ENCODE measurements around the gene RANBP1. TPM values are rescaled to one million over a fixed set of nuclear protein-coding genes. Genes with fewer than 3 reads are reported as not detected.
A peak's percentile ranks its signal among the peaks of the same experiment; 100 is the strongest.

RANBP1 gene
- total RNA-seq, 5 donors from 2014 or later (not counting 1 experiment from before 2014, with no cell fraction given) = 64.0 to 81.1 (median 75.4) TPM

DNA sequence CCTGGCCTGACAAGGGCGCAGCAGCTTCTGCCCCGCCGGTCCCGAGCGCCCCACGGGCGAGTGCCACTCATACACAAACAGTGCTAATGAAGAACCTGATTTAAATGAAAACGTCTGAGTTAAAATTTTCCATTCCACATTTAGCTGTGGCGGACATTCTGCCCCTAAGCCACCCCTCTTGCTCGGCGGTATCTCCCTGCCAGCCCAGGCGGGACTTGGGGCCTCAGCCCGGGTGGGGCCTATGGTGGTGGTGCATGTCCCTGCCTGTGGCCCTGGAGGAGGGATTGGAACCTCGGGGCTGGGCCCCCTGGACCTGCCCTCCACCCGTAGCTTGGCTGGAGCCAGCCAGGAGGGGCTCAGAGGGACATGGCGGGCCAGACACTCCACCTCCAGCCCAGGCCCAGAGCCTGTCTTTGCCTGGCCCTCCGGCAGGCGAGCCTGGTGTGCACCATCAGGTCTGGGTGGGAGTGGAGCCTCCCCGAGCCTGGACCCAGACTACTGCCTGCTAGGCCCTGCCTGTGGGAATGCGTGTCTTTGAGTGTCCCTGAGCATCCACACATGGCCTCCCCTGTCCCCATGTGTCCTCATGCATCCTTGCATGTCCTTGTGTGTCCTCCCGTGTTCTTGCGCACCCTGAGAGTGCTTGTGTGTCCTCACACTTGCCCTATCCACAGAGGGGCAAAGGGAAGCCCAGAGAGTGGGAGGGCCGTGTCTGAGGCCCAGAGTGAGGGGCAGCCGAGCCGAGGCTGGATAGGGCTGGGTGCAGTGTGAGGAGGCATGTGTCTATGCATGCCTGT, 20.1 kb downstream of the RANBP1 start:
- Histone ChIP-seq H3K27me3 (replicated peaks in 1 of 2; ENCODE audit: control insufficient read depth in 2 of 2, extremely low read depth in 1 of 2, insufficient read depth in 2 of 2, low read length in 1 of 2) (no peaks in the 10 kb centered on the region), H3K9me3 (no peaks in the 10 kb centered on the region), H3K36me3 (ENCODE audit: control insufficient read depth in 2 of 2, extremely low read depth in 1 of 2, insufficient read depth in 1 of 2, low read length in 1 of 2) (peaks cover 0 to 9% of the 10 kb centered on the region in 2 donors), H3K4me3 (ENCODE audit: control insufficient read depth in 1 of 2, extremely low read depth in 1 of 2, low read length in 1 of 2) (no peak overlapping the region), H3K27ac (ENCODE audit: low read length) (no peak overlapping the region), H3K4me1 (ENCODE audit: control insufficient read depth in 1 of 2, extremely low read depth in 1 of 2, insufficient read depth in 2 of 2, low read length in 2 of 2) (peaks cover 4 to 58% of the 10 kb centered on the region in 2 experiments)
- no peaks in the 10 kb centered on the region for H3K9me3 Mint-ChIP-seq
- no peak for DNase-seq
- H3K4me3 Mint-ChIP-seq = no peak overlapping the region
- no peak for ATAC-seq (replicated peaks in 1 of 4)
- ChIA-PET POLR2A (no interaction called here), CTCF (no interaction called here)
- H3K27me3 Mint-ChIP-seq = no peaks in the 10 kb centered on the region
- H3K27ac Mint-ChIP-seq = no peak overlapping the region
- peaks cover 30 to 46% (median 41%) of the 10 kb centered on the region in 3 donors for H3K4me1 Mint-ChIP-seq
- WGBS (ENCODE audit: insufficient coverage) = 91% methylated on average over 12 of the region's 25 CpGs
- H3K36me3 Mint-ChIP-seq = no peaks in the 10 kb centered on the region

- no peaks in the 10 kb centered on the region for H3K36me3 Mint-ChIP-seq
- Histone ChIP-seq H3K36me3 (ENCODE audit: control insufficient read depth in 2 of 2, extremely low read depth in 1 of 2, insufficient read depth in 1 of 2, low read length in 1 of 2) (peaks cover 1 to 9% of the 10 kb centered on the region in 2 donors), H3K27me3 (replicated peaks in 1 of 2; ENCODE audit: control insufficient read depth in 2 of 2, extremely low read depth in 1 of 2, insufficient read depth in 2 of 2, low read length in 1 of 2) (no peaks in the 10 kb centered on the region), H3K4me3 (ENCODE audit: control insufficient read depth in 1 of 2, extremely low read depth in 1 of 2, low read length in 1 of 2) (no peak overlapping the region), H3K4me1 (ENCODE audit: control insufficient read depth in 1 of 2, extremely low read depth in 1 of 2, insufficient read depth in 2 of 2, low read length in 2 of 2) (peaks cover 4 to 58% of the 10 kb centered on the region in 2 experiments), H3K27ac (ENCODE audit: low read length) (no peak overlapping the region), H3K9me3 (no peaks in the 10 kb centered on the region)
- 92% methylated on average over 5 of the region's 5 CpGs for WGBS (ENCODE audit: insufficient coverage)
- CTCF ChIA-PET = no interaction called here
- DNase-seq (no peak), ATAC-seq (replicated peaks in 1 of 4) (no peak)
- no peaks in the 10 kb centered on the region for H3K9me3 Mint-ChIP-seq
- no peak overlapping the region for H3K27ac Mint-ChIP-seq
- no peak overlapping the region for H3K4me3 Mint-ChIP-seq
- POLR2A ChIA-PET = no interaction called here
- H3K27me3 Mint-ChIP-seq = no peaks in the 10 kb centered on the region
- H3K4me1 Mint-ChIP-seq = peaks cover 30 to 46% (median 41%) of the 10 kb centered on the region in 3 donors
Observed at GRCh38 chr22:20136603-20136873, 20.6 kb downstream of the RANBP1 start.

GRCh38 chr22:20137113-20137512, 21.2 kb downstream of the RANBP1 start:
- ChIA-PET POLR2A (no interaction called here), CTCF (no interaction called here)
- Mint-ChIP-seq H3K4me3 (no peak overlapping the region), H3K27ac (no peak overlapping the region), H3K27me3 (no peaks in the 10 kb centered on the region), H3K36me3 (no peaks in the 10 kb centered on the region), H3K4me1 (peaks cover 30 to 46% (median 41%) of the 10 kb centered on the region in 3 donors), H3K9me3 (no peaks in the 10 kb centered on the region)
- peaks cover 6 to 12% of the 10 kb centered on the region in 2 donors for H3K36me3 ChIP-seq (ENCODE audit: control insufficient read depth in 2 of 2, extremely low read depth in 1 of 2, insufficient read depth in 1 of 2, low read length in 1 of 2)
- ATAC-seq (replicated peaks in 1 of 4) = no peak
- peaks cover 4 to 57% of the 10 kb centered on the region in 2 experiments for H3K4me1 ChIP-seq (ENCODE audit: control insufficient read depth in 1 of 2, extremely low read depth in 1 of 2, insufficient read depth in 2 of 2, low read length in 2 of 2)
- no peak for DNase-seq
- no peaks in the 10 kb centered on the region for H3K27me3 ChIP-seq (replicated peaks in 1 of 2; ENCODE audit: control insufficient read depth in 2 of 2, extremely low read depth in 1 of 2, insufficient read depth in 2 of 2, low read length in 1 of 2)
- H3K4me3 ChIP-seq (ENCODE audit: control insufficient read depth in 1 of 2, extremely low read depth in 1 of 2, low read length in 1 of 2) = no peak overlapping the region
- 91% methylated on average over 13 of the region's 13 CpGs for WGBS (ENCODE audit: insufficient coverage)
- H3K9me3 ChIP-seq = no peaks in the 10 kb centered on the region
- no peak overlapping the region for H3K27ac ChIP-seq (ENCODE audit: low read length)

GRCh38 chr22:20137671-20138416, 21.9 kb downstream of the RANBP1 start:
- Mint-ChIP-seq H3K36me3 (no peaks in the 10 kb centered on the region), H3K27ac (peak overlapping the region in 1 of 2 donors; percentile 16), H3K4me1 (peaks cover 25 to 42% (median 36%) of the 10 kb centered on the region in 3 donors), H3K4me3 (no peak overlapping the region), H3K9me3 (no peaks in the 10 kb centered on the region), H3K27me3 (no peaks in the 10 kb centered on the region)
- CTCF ChIA-PET = no interaction called here
- H3K36me3 ChIP-seq (ENCODE audit: control insufficient read depth in 2 of 2, extremely low read depth in 1 of 2, insufficient read depth in 1 of 2, low read length in 1 of 2) = peaks cover 8 to 12% of the 10 kb centered on the region in 2 donors
- no peaks in the 10 kb centered on the region for H3K9me3 ChIP-seq
- WGBS (ENCODE audit: insufficient coverage) = 66% methylated on average over 19 of the region's 26 CpGs
- no peaks in the 10 kb centered on the region for H3K27me3 ChIP-seq (replicated peaks in 1 of 2; ENCODE audit: control insufficient read depth in 2 of 2, extremely low read depth in 1 of 2, insufficient read depth in 2 of 2, low read length in 1 of 2)
- ATAC-seq (replicated peaks in 1 of 4) (no peak), DNase-seq (no peak)
- H3K27ac ChIP-seq (ENCODE audit: low read length) = no peak overlapping the region
- POLR2A ChIA-PET = no interaction called here
- H3K4me1 ChIP-seq (ENCODE audit: control insufficient read depth in 1 of 2, extremely low read depth in 1 of 2, insufficient read depth in 2 of 2, low read length in 2 of 2) = peaks cover 2 to 50% of the 10 kb centered on the region in 2 experiments
- H3K4me3 ChIP-seq (ENCODE audit: control insufficient read depth in 1 of 2, extremely low read depth in 1 of 2, low read length in 1 of 2) = no peak overlapping the region

DNA sequence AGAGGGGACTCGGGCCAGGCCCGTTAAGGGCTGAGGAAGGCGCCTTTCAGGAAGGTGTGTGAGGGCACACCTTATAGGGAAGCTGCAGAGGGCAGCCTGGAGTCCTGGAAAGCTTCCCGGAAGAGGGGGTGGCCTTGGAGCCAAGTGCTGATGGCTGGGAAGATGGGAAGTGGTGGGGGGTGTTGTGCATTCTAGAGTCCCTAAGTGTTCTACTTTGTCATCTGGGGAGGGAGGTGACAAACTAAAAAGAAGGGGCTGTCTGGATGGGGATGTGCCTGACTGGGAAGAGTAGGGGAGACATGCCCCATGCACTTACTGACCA, 22.5 kb downstream of the RANBP1 start:
- H3K4me3 Mint-ChIP-seq = no peak overlapping the region
- Histone ChIP-seq H3K27me3 (replicated peaks in 1 of 2; ENCODE audit: control insufficient read depth in 2 of 2, extremely low read depth in 1 of 2, insufficient read depth in 2 of 2, low read length in 1 of 2) (no peaks in the 10 kb centered on the region), H3K27ac (ENCODE audit: low read length) (no peak overlapping the region), H3K4me1 (ENCODE audit: control insufficient read depth in 1 of 2, extremely low read depth in 1 of 2, insufficient read depth in 2 of 2, low read length in 2 of 2) (peaks cover 2 to 45% of the 10 kb centered on the region in 2 experiments), H3K4me3 (ENCODE audit: control insufficient read depth in 1 of 2, extremely low read depth in 1 of 2, low read length in 1 of 2) (no peak overlapping the region), H3K36me3 (ENCODE audit: control insufficient read depth in 2 of 2, extremely low read depth in 1 of 2, insufficient read depth in 1 of 2, low read length in 1 of 2) (peaks cover 8 to 12% of the 10 kb centered on the region in 2 donors), H3K9me3 (no peaks in the 10 kb centered on the region)
- H3K9me3 Mint-ChIP-seq = no peaks in the 10 kb centered on the region
- H3K27ac Mint-ChIP-seq = no peak overlapping the region
- WGBS (ENCODE audit: insufficient coverage) = 87% methylated on average over 4 of the region's 4 CpGs
- DNase-seq (no peak), ATAC-seq (replicated peaks in 1 of 4) (no peak)
- H3K27me3 Mint-ChIP-seq = no peaks in the 10 kb centered on the region
- CTCF ChIA-PET = no interaction called here
- no peaks in the 10 kb centered on the region for H3K36me3 Mint-ChIP-seq
- POLR2A ChIA-PET = no interaction called here
- peaks cover 20 to 37% (median 31%) of the 10 kb centered on the region in 3 donors for H3K4me1 Mint-ChIP-seq

DNA sequence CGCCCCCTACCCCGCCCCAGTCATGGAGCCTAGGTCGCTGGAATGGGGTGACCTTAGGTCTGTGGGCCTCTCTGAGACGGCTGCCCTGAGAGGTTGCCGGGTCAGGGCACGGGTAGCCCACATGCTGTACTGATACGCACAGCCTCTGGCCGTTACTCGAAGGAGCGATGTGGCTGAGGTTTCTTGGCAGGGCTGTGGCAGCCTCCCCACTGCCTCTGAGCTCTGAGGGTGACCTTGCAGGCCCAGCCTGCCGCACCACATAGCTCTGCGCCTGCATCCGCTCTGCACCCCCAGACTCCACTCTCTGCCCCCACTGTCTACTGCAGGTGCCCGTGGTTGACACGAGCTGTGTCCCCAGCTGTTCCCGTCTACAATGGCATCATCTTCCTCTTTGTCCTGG, 23.0 kb downstream of the RANBP1 start:
- ATAC-seq (replicated peaks in 1 of 4) (no peak), DNase-seq (no peak)
- Mint-ChIP-seq H3K36me3 (peaks cover 1% of the 10 kb centered on the region), H3K4me3 (no peak overlapping the region), H3K9me3 (no peaks in the 10 kb centered on the region), H3K27ac (no peak overlapping the region), H3K4me1 (peaks cover 15 to 32% (median 26%) of the 10 kb centered on the region in 3 donors), H3K27me3 (no peaks in the 10 kb centered on the region)
- no peak overlapping the region for H3K27ac ChIP-seq (ENCODE audit: low read length)
- no peaks in the 10 kb centered on the region for H3K27me3 ChIP-seq (replicated peaks in 1 of 2; ENCODE audit: control insufficient read depth in 2 of 2, extremely low read depth in 1 of 2, insufficient read depth in 2 of 2, low read length in 1 of 2)
- H3K9me3 ChIP-seq = no peaks in the 10 kb centered on the region
- H3K4me3 ChIP-seq (ENCODE audit: control insufficient read depth in 1 of 2, extremely low read depth in 1 of 2, low read length in 1 of 2) = no peak overlapping the region
- POLR2A ChIA-PET = no interaction called here
- CTCF ChIA-PET = no interaction called here
- H3K36me3 ChIP-seq (ENCODE audit: control insufficient read depth in 2 of 2, extremely low read depth in 1 of 2, insufficient read depth in 1 of 2, low read length in 1 of 2) = peaks cover 8 to 12% of the 10 kb centered on the region in 2 donors
- WGBS (ENCODE audit: insufficient coverage) = 88% methylated on average over 13 of the region's 16 CpGs
- peaks cover under 1 to 41% of the 10 kb centered on the region in 2 experiments for H3K4me1 ChIP-seq (ENCODE audit: control insufficient read depth in 1 of 2, extremely low read depth in 1 of 2, insufficient read depth in 2 of 2, low read length in 2 of 2)
